Activated CD4-positive, alpha-beta T cell treated with anti-CD3 and anti-CD28 coated beads, Interleukin-2, amount 50 U/mL, for 1 hour (primary cell): ENCODE results near the gene BRINP1.

Source experiments
- DNase-seq: peaks from one replicate; pipeline ENCODE4 v3.0.0-alpha.2; 2020

BRINP1 gene

GRCh38 chr9:119337573-119337972, 31.7 kb downstream of the BRINP1 start:
- DNase-seq, result no peak

GRCh38 chr9:119334745-119335144, 34.5 kb downstream of the BRINP1 start:
- no peak for DNase-seq

GRCh38 chr9:119333507-119334229, 35.6 kb downstream of the BRINP1 start:
- DNase-seq, result no peak

DNA sequence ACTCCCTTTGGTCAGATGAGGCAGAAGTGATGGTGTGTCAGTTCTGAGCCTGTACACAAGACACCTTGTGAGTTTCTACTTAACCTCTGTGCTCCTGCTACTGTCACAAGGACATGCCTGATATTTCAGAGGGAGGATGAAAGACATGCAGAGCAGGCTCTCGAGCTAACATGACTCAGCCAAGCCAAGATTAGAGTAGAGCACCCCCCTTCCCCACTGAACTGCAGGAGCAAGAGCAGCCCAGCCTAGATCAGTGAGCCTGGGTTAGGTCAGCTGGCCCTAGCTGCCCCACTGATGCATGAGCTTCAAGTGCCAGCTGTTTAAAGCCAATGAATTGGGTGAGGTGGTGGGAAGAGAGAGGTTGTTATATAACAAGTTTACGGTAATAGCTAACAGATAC, 36.7 kb downstream of the BRINP1 start:
- no peak for DNase-seq

- no peak for DNase-seq
Observed at GRCh38 chr9:119322184-119322583, 47.1 kb downstream of the BRINP1 start.

- no peak for DNase-seq
Observed at GRCh38 chr9:119318371-119318770, 50.9 kb downstream of the BRINP1 start.

GRCh38 chr9:119313846-119314245, 55.4 kb downstream of the BRINP1 start:
- no peak for DNase-seq

DNA sequence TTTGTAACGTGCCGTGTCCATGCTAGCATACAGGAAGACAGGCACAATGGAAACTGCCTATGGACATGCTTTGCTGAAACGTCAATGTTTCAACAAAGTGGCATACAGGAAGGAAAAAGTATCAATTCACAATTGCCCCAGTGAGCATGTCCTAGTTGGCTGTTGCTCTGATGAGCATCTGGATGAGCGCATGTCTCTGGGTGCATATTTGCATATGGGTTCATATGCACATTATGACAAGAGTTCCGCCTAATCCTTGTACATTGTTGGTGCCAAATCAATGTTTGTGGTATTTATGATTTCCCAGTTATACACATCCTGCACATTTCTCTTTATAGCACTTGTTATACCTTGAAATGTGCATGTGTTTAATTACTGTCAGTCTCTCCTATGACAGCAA, 58.5 kb downstream of the BRINP1 start:
- DNase-seq, result no peak

- no peak for DNase-seq
Observed at GRCh38 chr9:119307471-119307870, 61.8 kb downstream of the BRINP1 start.

GRCh38 chr9:119304555-119304954, 64.7 kb downstream of the BRINP1 start:
- DNase-seq, result no peak

DNA sequence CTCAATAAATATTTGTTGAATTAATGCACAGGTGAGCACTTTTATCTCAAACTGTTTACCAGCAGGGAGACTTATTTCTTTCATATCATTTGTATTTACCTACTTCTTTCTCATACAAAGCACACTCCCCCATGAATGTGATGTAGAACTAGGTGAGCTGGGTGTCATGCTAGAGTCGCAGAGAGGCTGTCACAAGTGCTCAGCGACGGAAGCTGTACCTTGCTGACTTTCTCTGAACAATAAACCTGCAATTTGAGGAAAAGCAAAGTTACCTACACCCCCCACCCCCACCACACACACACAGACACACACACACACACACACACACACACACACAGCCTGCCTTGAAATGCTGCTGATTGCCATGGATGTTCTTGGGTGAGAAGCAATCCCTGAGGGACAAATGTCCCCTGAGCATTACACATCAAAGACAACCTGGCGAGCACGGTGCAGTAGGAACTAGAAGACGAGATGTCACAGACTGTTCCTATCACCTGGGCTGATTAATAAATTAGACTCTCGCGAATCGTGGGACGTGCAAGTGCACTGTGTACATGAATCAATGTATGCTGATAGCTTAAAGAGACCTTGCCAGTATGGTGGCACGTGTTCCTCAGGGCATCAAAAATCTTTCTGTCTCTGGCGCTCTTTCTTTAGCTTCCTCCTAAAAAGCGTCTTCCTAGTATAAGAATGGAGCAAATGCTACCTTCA, 66.1 kb downstream of the BRINP1 start:
- no peak for DNase-seq

DNA sequence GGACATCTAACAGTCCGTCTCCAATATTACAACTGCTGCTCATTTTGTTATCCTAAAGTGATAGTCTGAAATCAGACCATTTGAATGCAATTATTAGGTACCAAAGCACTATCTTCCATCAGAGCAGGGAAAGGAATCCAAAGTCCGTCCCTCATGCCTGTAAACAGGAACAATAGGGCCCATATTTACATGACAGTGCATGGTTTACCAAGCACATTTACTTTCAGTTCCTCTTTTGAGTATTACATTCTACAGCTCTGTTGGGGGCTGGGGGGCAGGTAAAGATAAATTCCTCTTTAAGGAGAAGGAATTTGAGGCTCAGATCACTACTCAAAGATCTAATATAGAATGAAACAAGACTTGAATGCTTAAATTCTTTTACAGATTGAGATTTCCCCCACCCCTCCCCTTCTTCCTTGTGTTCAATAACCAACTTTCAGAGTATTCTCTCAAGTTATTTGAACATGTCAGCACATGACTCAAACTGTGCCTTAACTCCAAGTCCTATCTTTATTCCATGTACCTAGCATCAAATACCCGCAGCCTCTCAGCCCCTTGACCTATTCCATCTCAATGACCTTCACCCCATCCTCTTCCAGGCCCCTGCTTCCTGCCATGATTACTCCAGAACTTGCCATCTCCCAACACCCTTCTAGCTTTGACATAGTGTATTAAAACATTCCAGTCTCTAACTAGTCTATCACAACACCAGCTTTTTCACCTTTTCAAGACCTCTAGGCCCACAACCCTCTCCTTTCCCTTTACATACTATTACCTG, 71.0 kb downstream of the BRINP1 start:
- no peak for DNase-seq

- no peak for DNase-seq
Observed at GRCh38 chr9:119291554-119291953, 77.7 kb downstream of the BRINP1 start.

DNA sequence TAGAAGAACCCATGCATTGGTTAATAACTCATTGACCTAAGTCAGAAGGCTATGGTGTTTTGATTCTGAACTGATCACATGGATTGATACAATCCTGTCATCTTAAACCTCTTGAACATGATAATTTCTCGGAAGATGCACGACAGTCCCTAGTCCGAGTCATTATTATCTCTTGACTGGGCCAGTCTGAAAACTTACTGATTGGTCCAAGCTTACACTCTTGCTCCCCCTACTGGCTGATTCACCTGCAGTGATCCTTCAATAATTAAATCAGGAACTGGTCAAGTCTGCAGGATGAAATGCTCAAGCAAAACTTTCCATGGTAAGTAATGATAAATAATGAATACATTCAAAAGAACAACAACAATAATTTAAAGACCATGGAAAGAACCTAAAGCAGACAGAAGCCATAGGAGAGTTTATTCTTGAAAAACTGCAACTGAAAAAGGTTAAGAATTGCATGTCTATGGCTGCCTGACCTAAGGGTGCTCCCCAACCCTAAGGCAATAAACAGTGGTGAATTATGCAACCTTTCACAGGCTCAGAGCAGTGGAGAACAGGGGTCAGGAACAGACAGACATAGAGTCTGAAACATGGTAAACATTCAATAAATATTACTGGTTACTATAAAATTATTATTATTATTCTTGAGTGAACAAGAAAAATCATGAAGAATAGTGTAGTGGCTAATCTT, 79.3 kb downstream of the BRINP1 start:
- no peak for DNase-seq

DNA sequence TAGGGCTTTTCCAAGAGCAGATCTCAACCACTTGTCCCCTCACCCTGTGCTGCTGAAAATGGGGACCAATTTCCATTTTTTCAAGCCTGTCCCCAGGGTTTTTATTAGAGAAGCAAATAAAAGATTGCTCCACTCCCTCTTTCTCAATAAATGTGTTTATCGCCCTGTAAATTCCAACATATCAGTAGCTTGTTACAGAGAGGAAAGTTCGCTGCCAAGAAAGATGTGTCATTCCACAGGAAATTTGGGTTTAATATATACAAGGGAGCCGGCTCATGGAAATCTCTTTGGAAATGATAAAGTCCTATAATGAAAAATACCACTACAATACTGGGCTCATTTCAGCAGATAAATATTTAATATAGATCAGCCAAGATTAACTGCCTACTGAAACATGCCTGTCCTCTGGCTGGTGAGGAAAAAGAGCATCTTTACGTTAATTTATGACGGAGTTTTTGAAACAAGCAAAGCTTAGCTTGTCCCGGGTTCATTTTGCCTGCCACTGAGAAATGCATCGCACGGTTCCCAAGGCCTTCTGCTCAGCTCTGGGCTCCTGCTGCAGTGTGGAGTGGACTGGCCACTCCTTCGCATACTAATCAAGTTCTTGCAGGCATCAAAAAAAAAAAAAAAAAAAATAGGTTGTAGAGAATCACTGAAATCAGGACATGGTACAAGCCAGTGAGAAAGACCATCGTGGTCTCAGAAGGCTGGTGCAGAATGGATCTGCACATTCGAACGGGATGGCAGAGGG, 84.5 kb downstream of the BRINP1 start:
- DNase-seq, result no peak

GRCh38 chr9:119284118-119284517, 85.1 kb downstream of the BRINP1 start:
- no peak for DNase-seq

DNA sequence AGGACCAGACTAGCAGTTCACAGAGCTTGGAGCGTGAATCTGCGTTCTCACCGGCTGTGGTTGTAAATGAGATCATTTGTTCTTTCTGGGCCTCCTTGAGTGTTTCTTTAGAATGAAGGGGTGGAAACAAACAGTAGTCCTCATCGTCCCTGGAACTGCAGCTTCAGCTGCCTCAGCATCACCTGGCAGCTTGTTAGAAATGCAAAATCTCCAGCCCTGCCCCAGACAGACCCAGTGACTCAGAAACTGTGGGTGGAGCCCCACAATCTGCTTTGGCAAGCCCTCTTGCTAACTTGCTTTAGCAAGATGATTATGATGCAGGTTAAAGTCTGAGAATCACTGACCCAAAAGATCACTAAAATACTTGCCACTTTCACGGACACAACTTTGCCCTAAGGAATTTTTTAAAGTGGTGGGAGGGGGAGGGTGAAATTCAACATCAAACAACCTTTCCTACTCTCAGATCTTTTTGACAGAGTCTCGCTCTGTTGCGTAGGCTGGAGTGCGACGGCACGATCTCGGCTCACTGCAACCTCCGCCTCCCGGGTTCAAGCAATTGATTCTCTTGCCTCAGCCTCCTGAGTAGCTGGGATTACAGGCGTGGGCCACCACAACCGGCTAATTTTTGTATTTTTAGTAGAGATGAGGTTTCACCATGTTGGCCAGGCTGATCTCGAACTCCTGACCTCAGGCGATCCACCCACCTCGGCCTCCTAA, 86.0 kb downstream of the BRINP1 start:
- DNase-seq, result no peak

GRCh38 chr9:119282476-119283077, 86.7 kb downstream of the BRINP1 start:
- no peak for DNase-seq

DNA sequence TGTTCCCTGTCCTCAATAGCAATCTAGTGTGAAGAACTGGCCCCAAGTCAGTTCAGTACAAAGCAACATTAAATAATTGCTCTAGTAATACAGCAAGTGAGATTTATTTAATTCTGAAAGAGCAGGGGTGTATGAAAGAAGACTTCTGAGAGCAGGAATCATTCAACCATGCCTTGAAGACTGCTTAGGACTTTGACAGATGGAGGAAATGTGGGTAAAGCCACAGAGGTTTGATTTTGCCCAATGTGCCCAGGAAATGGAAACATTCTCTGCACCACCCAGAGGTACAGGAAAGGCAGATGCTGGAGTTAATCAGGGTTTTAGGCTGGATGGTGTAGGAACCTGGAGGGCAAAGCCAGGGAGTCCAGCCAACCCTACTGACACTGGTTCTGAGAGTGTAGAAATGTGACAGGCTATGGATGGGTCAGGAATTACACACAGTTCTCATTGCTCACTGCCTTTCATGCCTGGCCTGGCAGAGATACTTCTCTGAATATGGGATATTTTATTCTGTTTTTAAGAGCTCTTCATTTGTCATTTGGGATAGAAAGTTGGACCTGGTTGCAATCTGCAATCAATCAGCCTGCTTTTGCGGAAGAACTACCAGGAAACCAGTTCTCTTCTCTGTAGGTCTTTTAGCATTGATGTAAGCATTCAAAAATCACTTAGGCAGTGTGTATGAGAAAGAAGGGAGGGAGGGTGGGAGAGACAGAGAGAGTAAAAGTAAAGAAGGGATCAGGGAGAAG, 88.3 kb downstream of the BRINP1 start:
- DNase-seq, result no peak

DNA sequence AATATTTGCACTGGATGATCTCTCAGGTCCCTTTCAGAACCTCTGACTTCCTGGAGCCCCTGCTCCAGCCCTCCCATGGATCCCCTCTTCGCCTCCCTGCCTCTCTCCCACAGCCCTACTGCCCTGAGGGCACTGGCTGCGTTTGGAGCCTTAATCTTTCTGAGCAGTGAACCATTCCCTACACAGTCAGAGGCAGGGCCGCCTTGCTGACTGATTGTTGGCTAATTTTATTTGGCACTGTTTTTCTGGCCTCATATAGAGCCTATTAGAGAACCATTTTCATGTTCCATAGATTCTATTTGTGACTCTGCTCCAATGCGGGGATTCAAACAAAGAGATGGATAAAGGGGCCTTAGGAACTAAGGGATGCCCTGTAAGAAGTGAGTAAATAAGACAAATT, 91.1 kb downstream of the BRINP1 start:
- DNase-seq, result no peak
